CD8-positive, alpha-beta memory T cell (primary cell): Measurements from ENCODE around the gene ETS2. TPM values are rescaled to one million over a fixed set of nuclear protein-coding genes. Genes with fewer than 3 reads are reported as not detected.

Source experiments
- CTCF ChIA-PET: fragments of 350-600 bp; sonication (Branson Sonifier 250); formaldehyde crosslinking; loops from one replicate; lab custom pipeline; 2021; ENCODE audit warnings: antibody characterized with exemption; lab: Charles Lee
- POLR2A ChIA-PET: fragments of 350-600 bp; sonication (Branson Sonifier 250); formaldehyde crosslinking; loops from one replicate; lab custom pipeline; 2021; ENCODE audit warnings: antibody characterized with exemption; lab: Charles Lee
- DNase-seq, 5 donors: peaks; one replicate each; pipeline versions ENCODE4 v3.0.0 to v3.0.0-alpha.2; 2020 to 2022; ENCODE audit warnings: mixed read lengths in 1 of 5
- H3K27ac ChIP-seq: one replicate; pipeline ENCODE4 v1.7.0; 2013; ENCODE audit warnings: low read depth, mild to moderate bottlenecking, low read length, moderate library complexity
- H3K27me3 ChIP-seq: 2 replicates; pipeline ENCODE4 v1.7.0; 2013; ENCODE audit warnings: low read length, mild to moderate bottlenecking; ENCODE audit not compliant: insufficient read depth, poor library complexity, severe bottlenecking
- H3K36me3 ChIP-seq: 2 replicates; pipeline ENCODE4 v1.7.0; 2013; ENCODE audit warnings: mild to moderate bottlenecking, low read length, moderate library complexity; ENCODE audit not compliant: insufficient read depth
- H3K4me1 ChIP-seq: 2 replicates; pipeline ENCODE4 v1.7.0; 2013; ENCODE audit warnings: mild to moderate bottlenecking, low read length, moderate library complexity; ENCODE audit not compliant: insufficient read depth
- H3K4me3 ChIP-seq: 2 replicates; pipeline ENCODE4 v1.7.0; 2013; ENCODE audit warnings: mild to moderate bottlenecking, low read length
- H3K9me3 ChIP-seq: 2 replicates; pipeline ENCODE4 v1.7.0; 2013; ENCODE audit warnings: mild to moderate bottlenecking, low read length
- H3K27ac Mint-ChIP-seq, 8 donors: one replicate each; pipeline ENCODE4 v1.8.0; 2020 to 2021; ENCODE audit warnings: mixed read lengths in 8 of 8, mild to moderate bottlenecking in 6 of 8, inconsistent platforms in 3 of 8, moderate library complexity in 3 of 8
- H3K27me3 Mint-ChIP-seq, 2 donors: one replicate each; pipeline ENCODE4 v1.8.0; 2020 to 2021; ENCODE audit warnings: mixed read lengths in 2 of 2, mild to moderate bottlenecking in 1 of 2, moderate library complexity in 1 of 2
- H3K36me3 Mint-ChIP-seq, 3 donors: one replicate each; pipeline ENCODE4 v1.8.0; 2020 to 2021; ENCODE audit warnings: mixed read lengths in 3 of 3, inconsistent platforms in 1 of 3, mild to moderate bottlenecking in 1 of 3
- H3K4me1 Mint-ChIP-seq, 3 donors: one replicate each; pipeline ENCODE4 v1.8.0; 2020 to 2021; ENCODE audit warnings: mixed read lengths in 3 of 3, inconsistent platforms in 1 of 3, mild to moderate bottlenecking in 1 of 3
- H3K4me3 Mint-ChIP-seq, 7 donors: one replicate each; pipeline ENCODE4 v1.8.0; 2020 to 2021; ENCODE audit warnings: mixed read lengths in 7 of 7, mild to moderate bottlenecking in 6 of 7, moderate library complexity in 4 of 7, inconsistent platforms in 2 of 7
- H3K9me3 Mint-ChIP-seq, 5 donors: one replicate each; pipeline ENCODE4 v1.8.0; 2020 to 2022; ENCODE audit warnings: mixed read lengths in 5 of 5, mild to moderate bottlenecking in 3 of 5, moderate library complexity in 2 of 5, inconsistent platforms in 1 of 5
- polyA plus RNA-seq: library from polyadenylated mRNA; unstranded; fragments of 300-500 nt; fragmentation: Illumina TruSeq; gene quantifications from one replicate; pipeline ENCODE4 v1.2.3, GENCODE V29; 2021
- total RNA-seq, 2 experiments: library from RNA; stranded (reverse); gene quantifications; one replicate each; pipeline ENCODE4 v1.2.3, GENCODE V29; 2021

The ETS2 gene
- total and polyA plus RNA-seq, 3 experiments from 2014 or later, result 9.7 to 39.7 (median 37.9) TPM

DNA sequence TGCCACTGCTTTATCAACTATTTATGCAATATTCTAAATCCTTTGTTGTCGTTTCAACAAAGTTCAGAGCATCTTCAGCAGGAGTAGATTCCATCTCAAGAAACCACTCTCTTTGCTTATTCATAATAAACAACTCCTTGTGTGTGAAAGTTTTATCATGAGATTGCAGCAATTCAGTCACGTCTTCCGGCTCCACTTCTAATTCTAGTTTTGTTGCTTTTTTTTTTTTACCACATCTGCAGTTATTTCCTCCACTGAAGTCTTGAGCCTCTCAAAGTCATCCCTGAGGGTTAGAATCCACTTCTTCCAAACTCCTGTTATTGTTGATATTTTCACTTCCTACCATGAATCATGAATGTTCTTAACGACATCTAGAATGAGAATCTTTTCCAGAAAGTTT is 14.8 kb upstream of the ETS2 start:
- Mint-ChIP-seq H3K4me3 (no peak overlapping the region), H3K4me1 (no peaks in the 10 kb centered on the region), H3K27me3 (peaks cover 4 to 6% of the 10 kb centered on the region in 2 donors), H3K27ac (no peak overlapping the region), H3K9me3 (no peaks in the 10 kb centered on the region), H3K36me3 (no peaks in the 10 kb centered on the region)
- Histone ChIP-seq H3K4me1 (no peaks in the 10 kb centered on the region), H3K27ac (no peak overlapping the region), H3K36me3 (no peaks in the 10 kb centered on the region), H3K4me3 (no peak overlapping the region), H3K9me3 (no peaks in the 10 kb centered on the region), H3K27me3 (no peaks in the 10 kb centered on the region)
- POLR2A ChIA-PET, result no interaction called here
- CTCF ChIA-PET, result no interaction called here
- no peak for DNase-seq

DNA sequence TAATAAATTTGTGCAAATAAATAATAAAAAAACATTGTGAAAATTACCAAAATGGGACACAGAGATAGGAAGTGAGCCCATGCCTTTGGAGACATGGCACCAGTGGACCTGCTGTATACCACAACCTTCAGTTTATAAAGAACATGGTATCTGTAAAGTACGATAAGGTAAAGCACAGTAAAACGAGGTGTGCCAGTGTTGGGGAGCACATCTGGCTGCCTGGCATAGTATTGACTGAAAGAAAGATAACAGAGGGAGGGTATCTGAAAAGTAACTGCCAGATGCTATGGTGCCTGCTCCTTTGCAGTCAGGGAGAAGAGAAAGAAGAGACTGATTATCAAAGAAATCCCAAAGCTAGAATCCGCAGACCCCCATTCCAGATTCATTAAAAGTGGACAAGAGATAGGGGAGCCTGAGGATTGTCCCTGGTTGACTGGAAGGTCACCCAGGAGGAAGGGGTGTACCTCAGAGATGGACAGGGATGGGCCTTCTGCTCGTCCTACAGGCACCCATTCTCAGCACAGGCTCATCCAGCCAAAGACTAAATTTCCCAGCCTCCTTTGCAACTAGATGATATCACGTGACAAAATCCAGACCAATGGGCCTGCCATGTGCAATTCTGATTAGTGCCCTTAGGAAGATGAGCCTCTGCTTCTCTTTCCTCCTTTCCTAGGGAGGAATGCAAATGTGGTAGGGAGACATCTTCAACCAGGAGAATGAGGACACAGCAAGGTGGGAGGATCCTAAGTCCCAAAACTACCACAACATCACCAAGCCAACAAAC is 12.9 kb upstream of the ETS2 start:
- Mint-ChIP-seq H3K4me3 (no peak overlapping the region), H3K27ac (peak overlapping the region in 1 of 8 donors; percentile 47), H3K36me3 (no peaks in the 10 kb centered on the region), H3K27me3 (peaks cover 2 to 6% of the 10 kb centered on the region in 2 donors), H3K9me3 (no peaks in the 10 kb centered on the region), H3K4me1 (no peaks in the 10 kb centered on the region)
- DNase-seq, result no peak
- ChIA-PET POLR2A (no interaction called here), CTCF (no interaction called here)
- Histone ChIP-seq H3K27me3 (no peaks in the 10 kb centered on the region), H3K4me1 (no peaks in the 10 kb centered on the region), H3K4me3 (no peak overlapping the region), H3K27ac (no peak overlapping the region), H3K9me3 (no peaks in the 10 kb centered on the region), H3K36me3 (no peaks in the 10 kb centered on the region)

DNA sequence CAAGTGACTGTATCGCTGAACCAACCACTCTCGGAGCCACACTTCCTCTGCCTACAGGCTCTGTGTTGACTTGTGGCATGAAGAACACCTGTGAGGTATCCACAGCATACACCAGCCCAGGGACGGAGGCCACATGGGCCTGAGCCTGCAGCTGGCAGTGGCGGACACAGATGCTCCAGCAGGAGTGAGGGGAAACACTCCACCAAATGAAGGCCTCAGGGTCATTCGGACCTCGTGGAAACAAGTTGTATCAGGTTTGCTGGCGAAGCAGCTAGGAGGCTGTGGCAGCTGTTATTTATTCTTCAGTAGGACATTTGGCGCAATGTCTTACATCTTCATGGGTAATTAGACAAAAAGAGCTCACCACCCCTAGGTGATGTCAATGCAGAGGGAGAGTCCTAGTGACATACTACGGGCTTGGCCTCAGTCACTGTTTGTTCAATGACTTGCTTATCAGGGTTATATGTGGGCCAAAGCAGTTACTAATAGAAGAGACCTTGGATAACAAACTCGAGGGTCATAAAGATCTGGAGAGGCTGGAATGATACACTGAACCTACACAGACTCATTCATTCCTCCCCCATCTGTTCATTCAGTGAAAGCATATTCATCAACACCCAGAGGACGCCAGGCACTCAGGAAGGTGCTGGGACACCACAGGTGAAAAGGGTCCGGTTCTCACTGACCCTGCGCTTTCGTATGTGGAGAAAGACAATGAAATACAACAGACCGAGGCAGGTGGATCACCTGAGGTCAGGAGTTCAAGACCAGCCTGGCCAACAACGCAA is 11.6 kb upstream of the ETS2 start:
- peaks cover 3 to 10% of the 10 kb centered on the region in 2 donors for H3K27me3 Mint-ChIP-seq
- no peak overlapping the region for H3K4me3 ChIP-seq
- no peaks in the 10 kb centered on the region for H3K36me3 ChIP-seq
- H3K4me3 Mint-ChIP-seq, result no peak overlapping the region
- H3K4me1 ChIP-seq, result no peaks in the 10 kb centered on the region
- ChIA-PET CTCF (no interaction called here), POLR2A (no interaction called here)
- no peaks in the 10 kb centered on the region for H3K9me3 Mint-ChIP-seq
- DNase-seq, result no peak
- no peak overlapping the region for H3K27ac ChIP-seq
- H3K9me3 ChIP-seq, result no peaks in the 10 kb centered on the region
- H3K27me3 ChIP-seq, result no peaks in the 10 kb centered on the region
- H3K36me3 Mint-ChIP-seq, result no peaks in the 10 kb centered on the region
- H3K27ac Mint-ChIP-seq, result peak overlapping the region in 1 of 8 donors; percentile 7
- no peaks in the 10 kb centered on the region for H3K4me1 Mint-ChIP-seq

DNA sequence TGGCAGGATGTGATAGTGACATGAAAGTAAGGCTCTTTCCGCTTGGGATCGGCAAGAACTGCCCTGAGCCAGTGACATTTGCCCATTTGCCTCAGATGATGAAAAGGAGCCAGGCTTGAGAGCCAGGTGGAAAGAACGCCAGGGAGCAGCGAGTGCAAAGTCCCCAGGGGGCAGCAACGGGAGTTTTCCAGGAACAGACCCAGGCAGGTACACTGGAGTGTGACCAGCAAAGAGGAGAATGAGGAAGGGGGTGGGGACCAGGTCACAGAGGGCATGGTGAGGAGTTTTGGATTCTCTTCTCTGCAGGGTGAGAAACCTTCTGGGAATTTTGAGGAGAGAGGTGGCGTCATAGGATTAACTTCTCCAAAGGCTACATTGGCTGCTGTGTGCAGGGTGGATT is 10.8 kb upstream of the ETS2 start:
- no peaks in the 10 kb centered on the region for H3K4me1 Mint-ChIP-seq
- ChIA-PET CTCF (no interaction called here), POLR2A (no interaction called here)
- Histone ChIP-seq H3K4me3 (no peak overlapping the region), H3K4me1 (no peaks in the 10 kb centered on the region), H3K36me3 (no peaks in the 10 kb centered on the region), H3K27me3 (no peaks in the 10 kb centered on the region), H3K27ac (no peak overlapping the region), H3K9me3 (no peaks in the 10 kb centered on the region)
- H3K27me3 Mint-ChIP-seq, result peaks cover 4 to 14% of the 10 kb centered on the region in 2 donors
- H3K4me3 Mint-ChIP-seq, result no peak overlapping the region
- no peaks in the 10 kb centered on the region for H3K9me3 Mint-ChIP-seq
- H3K36me3 Mint-ChIP-seq, result no peaks in the 10 kb centered on the region
- H3K27ac Mint-ChIP-seq, result no peak overlapping the region
- DNase-seq, result no peak

DNA sequence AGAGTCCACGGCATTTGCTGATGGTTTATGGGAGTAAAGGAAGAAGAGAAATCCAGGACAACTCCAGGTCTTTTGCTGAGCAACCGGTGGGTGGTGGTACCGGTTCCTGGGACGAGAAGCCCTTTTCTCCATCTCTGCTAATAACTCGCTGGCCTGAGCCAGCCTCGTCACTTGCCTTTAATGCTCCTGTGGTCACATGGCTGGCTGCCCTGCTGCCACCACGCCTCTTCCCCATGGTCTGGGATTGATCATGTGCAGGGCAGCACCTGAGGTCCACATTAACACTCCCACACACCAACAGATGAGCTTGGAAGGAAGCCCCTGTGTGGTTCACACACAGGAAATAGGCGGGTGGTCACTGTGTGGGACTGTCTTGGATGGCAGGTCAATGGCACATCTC is 10.3 kb upstream of the ETS2 start:
- no peaks in the 10 kb centered on the region for H3K4me1 ChIP-seq
- no peaks in the 10 kb centered on the region for H3K27me3 ChIP-seq
- CTCF ChIA-PET, result no interaction called here
- POLR2A ChIA-PET, result no interaction called here
- H3K36me3 ChIP-seq, result no peaks in the 10 kb centered on the region
- no peak for DNase-seq
- H3K4me1 Mint-ChIP-seq, result no peaks in the 10 kb centered on the region
- H3K27ac ChIP-seq, result no peak overlapping the region
- no peak overlapping the region for H3K4me3 ChIP-seq
- peaks cover 4 to 17% of the 10 kb centered on the region in 2 donors for H3K27me3 Mint-ChIP-seq
- no peaks in the 10 kb centered on the region for H3K9me3 Mint-ChIP-seq
- H3K4me3 Mint-ChIP-seq, result no peak overlapping the region
- no peak overlapping the region for H3K27ac Mint-ChIP-seq
- H3K9me3 ChIP-seq, result no peaks in the 10 kb centered on the region
- H3K36me3 Mint-ChIP-seq, result no peaks in the 10 kb centered on the region

DNA sequence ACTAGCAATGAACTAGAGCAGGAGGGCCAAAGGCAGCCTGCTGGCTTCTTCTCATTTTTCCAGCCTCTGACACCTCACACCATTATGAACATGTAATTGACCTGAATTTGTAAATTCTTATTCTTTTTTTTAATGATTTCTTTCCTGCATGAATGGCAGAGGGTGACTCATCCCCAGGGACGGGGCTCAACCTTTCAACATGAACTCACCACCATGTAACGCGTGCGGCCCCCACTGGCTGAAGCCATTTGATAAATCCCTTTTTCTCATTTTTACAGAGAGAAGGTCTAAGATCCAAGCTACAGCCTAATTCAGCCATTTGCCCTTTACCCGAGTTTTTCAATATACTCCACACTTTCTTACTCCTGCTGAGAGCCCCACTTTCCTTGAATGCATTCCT is 9.3 kb upstream of the ETS2 start:
- Mint-ChIP-seq H3K36me3 (no peaks in the 10 kb centered on the region), H3K4me3 (no peak overlapping the region), H3K9me3 (no peaks in the 10 kb centered on the region), H3K27ac (no peak overlapping the region), H3K4me1 (no peaks in the 10 kb centered on the region), H3K27me3 (peaks cover 7 to 17% of the 10 kb centered on the region in 2 donors)
- Histone ChIP-seq H3K36me3 (no peaks in the 10 kb centered on the region), H3K9me3 (no peaks in the 10 kb centered on the region), H3K4me1 (no peaks in the 10 kb centered on the region), H3K27me3 (no peaks in the 10 kb centered on the region), H3K27ac (no peak overlapping the region), H3K4me3 (no peak overlapping the region)
- CTCF ChIA-PET, result no interaction called here
- POLR2A ChIA-PET, result no interaction called here
- no peak for DNase-seq

DNA sequence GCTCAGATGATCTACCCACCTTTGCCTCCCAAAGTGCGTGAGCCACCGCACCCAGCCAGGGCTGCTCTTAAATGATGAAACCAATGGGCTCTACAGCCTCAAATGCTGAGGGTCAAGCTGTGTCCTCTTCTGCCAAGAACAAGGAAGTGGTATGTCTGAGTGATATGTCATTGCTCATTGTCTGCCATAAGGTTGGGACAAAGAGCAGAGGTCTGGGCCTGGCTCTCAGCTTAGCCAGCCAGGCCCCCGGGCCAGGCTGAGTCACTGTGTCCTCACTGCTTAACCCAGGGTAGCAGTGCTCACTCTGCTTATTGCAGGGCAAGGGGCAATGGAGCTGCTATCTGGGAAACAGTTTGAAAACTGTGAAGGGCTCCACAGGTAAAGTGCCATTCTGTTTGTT is 8.3 kb upstream of the ETS2 start:
- Mint-ChIP-seq H3K4me1 (no peaks in the 10 kb centered on the region), H3K9me3 (no peaks in the 10 kb centered on the region), H3K4me3 (no peak overlapping the region), H3K36me3 (no peaks in the 10 kb centered on the region), H3K27me3 (peaks cover 7 to 17% of the 10 kb centered on the region in 2 donors), H3K27ac (no peak overlapping the region)
- DNase-seq, result no peak
- no peaks in the 10 kb centered on the region for H3K27me3 ChIP-seq
- no peaks in the 10 kb centered on the region for H3K4me1 ChIP-seq
- H3K9me3 ChIP-seq, result no peaks in the 10 kb centered on the region
- no peaks in the 10 kb centered on the region for H3K36me3 ChIP-seq
- H3K4me3 ChIP-seq, result no peak overlapping the region
- ChIA-PET POLR2A (no interaction called here), CTCF (no interaction called here)
- no peak overlapping the region for H3K27ac ChIP-seq

DNA sequence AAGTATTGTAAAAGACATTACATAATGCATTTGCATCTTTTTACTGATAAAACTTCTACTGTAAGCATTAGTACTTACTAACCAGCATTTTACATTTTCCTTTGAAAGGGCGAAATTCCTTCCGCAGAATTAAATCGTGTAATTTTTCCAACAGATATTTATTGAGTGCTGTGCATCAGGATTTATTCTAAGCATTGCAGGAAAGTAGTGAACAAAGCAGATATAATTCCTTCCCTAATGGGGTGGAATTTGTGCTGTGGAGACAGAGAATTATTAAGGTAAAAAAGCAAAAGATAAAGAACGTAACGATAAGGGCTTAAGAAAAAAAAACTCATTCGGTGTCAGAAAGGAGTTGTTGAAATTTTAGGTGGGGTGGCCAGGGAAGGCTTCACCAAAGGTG is 7.6 kb upstream of the ETS2 start:
- Histone ChIP-seq H3K4me3 (no peak overlapping the region), H3K27me3 (no peaks in the 10 kb centered on the region), H3K27ac (no peak overlapping the region), H3K4me1 (no peaks in the 10 kb centered on the region), H3K9me3 (no peaks in the 10 kb centered on the region), H3K36me3 (no peaks in the 10 kb centered on the region)
- ChIA-PET POLR2A (no interaction called here), CTCF (no interaction called here)
- no peak for DNase-seq
- Mint-ChIP-seq H3K36me3 (no peaks in the 10 kb centered on the region), H3K27me3 (peaks cover 7 to 17% of the 10 kb centered on the region in 2 donors), H3K27ac (no peak overlapping the region), H3K4me1 (no peaks in the 10 kb centered on the region), H3K4me3 (no peak overlapping the region), H3K9me3 (no peaks in the 10 kb centered on the region)
